HL-60 (cell line): ENCODE measurements around the gene C8G.

Experiments
- CTCF ChIP-seq: IDR thresholded peaks from one replicate; pipeline ENCODE4 v1.5.1; 2011; ENCODE audit warnings: low read length, control low read depth, inconsistent platforms; ENCODE audit not compliant: insufficient read depth
- TF ChIP-seq, protein P1 (sequence below): IDR thresholded peaks from 2 replicates; pipeline ENCODE4 v1.6.1; 2012; ENCODE audit warnings: low read depth; ENCODE audit not compliant: insufficient replicate concordance

GRCh38 chr9:136939996-136940525 is 5.0 kb upstream of the C8G start:
- TF ChIP-seq, protein P1, sequence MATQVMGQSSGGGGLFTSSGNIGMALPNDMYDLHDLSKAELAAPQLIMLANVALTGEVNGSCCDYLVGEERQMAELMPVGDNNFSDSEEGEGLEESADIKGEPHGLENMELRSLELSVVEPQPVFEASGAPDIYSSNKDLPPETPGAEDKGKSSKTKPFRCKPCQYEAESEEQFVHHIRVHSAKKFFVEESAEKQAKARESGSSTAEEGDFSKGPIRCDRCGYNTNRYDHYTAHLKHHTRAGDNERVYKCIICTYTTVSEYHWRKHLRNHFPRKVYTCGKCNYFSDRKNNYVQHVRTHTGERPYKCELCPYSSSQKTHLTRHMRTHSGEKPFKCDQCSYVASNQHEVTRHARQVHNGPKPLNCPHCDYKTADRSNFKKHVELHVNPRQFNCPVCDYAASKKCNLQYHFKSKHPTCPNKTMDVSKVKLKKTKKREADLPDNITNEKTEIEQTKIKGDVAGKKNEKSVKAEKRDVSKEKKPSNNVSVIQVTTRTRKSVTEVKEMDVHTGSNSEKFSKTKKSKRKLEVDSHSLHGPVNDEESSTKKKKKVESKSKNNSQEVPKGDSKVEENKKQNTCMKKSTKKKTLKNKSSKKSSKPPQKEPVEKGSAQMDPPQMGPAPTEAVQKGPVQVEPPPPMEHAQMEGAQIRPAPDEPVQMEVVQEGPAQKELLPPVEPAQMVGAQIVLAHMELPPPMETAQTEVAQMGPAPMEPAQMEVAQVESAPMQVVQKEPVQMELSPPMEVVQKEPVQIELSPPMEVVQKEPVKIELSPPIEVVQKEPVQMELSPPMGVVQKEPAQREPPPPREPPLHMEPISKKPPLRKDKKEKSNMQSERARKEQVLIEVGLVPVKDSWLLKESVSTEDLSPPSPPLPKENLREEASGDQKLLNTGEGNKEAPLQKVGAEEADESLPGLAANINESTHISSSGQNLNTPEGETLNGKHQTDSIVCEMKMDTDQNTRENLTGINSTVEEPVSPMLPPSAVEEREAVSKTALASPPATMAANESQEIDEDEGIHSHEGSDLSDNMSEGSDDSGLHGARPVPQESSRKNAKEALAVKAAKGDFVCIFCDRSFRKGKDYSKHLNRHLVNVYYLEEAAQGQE, result no peak
- TF ChIP-seq CTCF, result no peak
